K562 (cell line): ENCODE results near the gene ALDH18A1. TPM values are rescaled to one million over a fixed set of nuclear protein-coding genes. Genes with fewer than 3 reads are reported as not detected.

Source experiments
- CXXC5 ChIP-seq: fragments of 250-450 bp; sonication (Bioruptor Pico); IDR thresholded peaks from 2 replicates; pipeline ENCODE4 v1.8.0; 2022; ENCODE audit warnings: inconsistent platforms, mild to moderate bottlenecking, moderate library complexity
- JUNB ChIP-seq: fragments of 450-650 bp; formaldehyde crosslinking; conservative IDR thresholded peaks from 2 replicates; pipeline ENCODE4 v1.4.0; 2020; ENCODE audit warnings: mild to moderate bottlenecking
- KLF16 ChIP-seq: IDR thresholded peaks from 2 replicates; pipeline ENCODE4 v1.6.1; 2016; ENCODE audit warnings: antibody characterized with exemption
- NFXL1 ChIP-seq: fragments of 450-650 bp; formaldehyde crosslinking; IDR thresholded peaks from 2 replicates; pipeline ENCODE4 v1.4.0; 2021; ENCODE audit warnings: mild to moderate bottlenecking
- NR2C2 ChIP-seq, 2 experiments: fragments of 200-800 bp in 1 of 2; sonication (Bioruptor generic) in 1 of 2; sonication (generic) in 1 of 2; formaldehyde crosslinking in 1 of 2; IDR thresholded peaks; 2 replicates each; pipeline versions ENCODE4 v1.6.1 to v1.8.0; 2016 to 2022; ENCODE audit warnings: mild to moderate bottlenecking in 1 of 2, missing compliant biosample characterization in 1 of 2, missing genetic modification characterization in 1 of 2, missing genetic modification reagents in 1 of 2
- NR2F6 ChIP-seq: fragments of 450-650 bp; formaldehyde crosslinking; IDR thresholded peaks from 2 replicates; pipeline ENCODE4 v1.4.0; 2020; ENCODE audit warnings: mild to moderate bottlenecking
- RBM14 ChIP-seq: fragments of 200-400 bp; formaldehyde crosslinking; IDR thresholded peaks from 2 replicates; pipeline ENCODE4 v1.6.1; 2018; ENCODE audit warnings: low read depth, mild to moderate bottlenecking, low read length, moderate library complexity, borderline replicate concordance; ENCODE audit not compliant: insufficient read depth
- TAF15 ChIP-seq: fragments of 200-400 bp; formaldehyde crosslinking; IDR thresholded peaks from 2 replicates; pipeline ENCODE4 v1.6.1; 2017; ENCODE audit warnings: mild to moderate bottlenecking, low read depth, low read length, moderate library complexity
- polyA plus RNA-seq, 8 experiments: library from polyadenylated mRNA; depleted of rRNA in 4 of 8; stranded (reverse) in 5 of 8; unstranded in 3 of 8; fragments of >200 nt; fragmentation: Nextera tagmentation in 2 of 8; fragmentation: Illumina TruSeq in 1 of 8; extraction: Ambion mirVana in 2 of 8; extraction: Trizol in 1 of 8; gene quantifications; 2 replicates each; pipeline versions ENCODE4 v1.2.1 to v1.2.3, GENCODE V29; 2011 to 2014; ENCODE audit warnings: inconsistent platforms in 1 of 8, missing spikeins in 1 of 8
- total RNA-seq, 7 experiments: library from RNA; depleted of rRNA in 6 of 7; stranded (reverse); fragments of >200 nt in 6 of 7; fragmentation: Illumina TruSeq in 2 of 7; extraction: Trizol in 2 of 7; gene quantifications; 2 replicates each; pipeline versions ENCODE4 v1.2.1 to v1.2.3, GENCODE V29; 2011 to 2021; ENCODE audit warnings: low replicate concordance in 1 of 7
- TF ChIP-seq, protein P1 (sequence below): fragments of 250-450 bp; sonication (Bioruptor Pico); IDR thresholded peaks from 2 replicates; pipeline ENCODE4 v1.9.0; 2021; ENCODE audit warnings: mild to moderate bottlenecking, inconsistent platforms
- TF ChIP-seq, protein P2 (sequence below): fragments of 450-650 bp; IDR thresholded peaks from 2 replicates; pipeline ENCODE4 v1.6.1; 2016; ENCODE audit warnings: low read depth
- TF ChIP-seq, protein P3 (sequence below): fragments of 250-450 bp; sonication (Bioruptor Pico); IDR thresholded peaks from 2 replicates; pipeline ENCODE4 v1.4.0; 2020; ENCODE audit warnings: mild to moderate bottlenecking
- TF ChIP-seq, protein P4 (sequence below): IDR thresholded peaks from 2 replicates; pipeline ENCODE4 v1.6.1; 2012; ENCODE audit warnings: low read depth, low read length, improper control_type of control experiment, borderline replicate concordance

Gene ALDH18A1
- total and polyA plus RNA-seq, 9 of the 15 experiments (the other 6 are each of a cell fraction or from before 2014, with no cell fraction given): 12.0 to 83.3 (median 43.8) TPM

DNA sequence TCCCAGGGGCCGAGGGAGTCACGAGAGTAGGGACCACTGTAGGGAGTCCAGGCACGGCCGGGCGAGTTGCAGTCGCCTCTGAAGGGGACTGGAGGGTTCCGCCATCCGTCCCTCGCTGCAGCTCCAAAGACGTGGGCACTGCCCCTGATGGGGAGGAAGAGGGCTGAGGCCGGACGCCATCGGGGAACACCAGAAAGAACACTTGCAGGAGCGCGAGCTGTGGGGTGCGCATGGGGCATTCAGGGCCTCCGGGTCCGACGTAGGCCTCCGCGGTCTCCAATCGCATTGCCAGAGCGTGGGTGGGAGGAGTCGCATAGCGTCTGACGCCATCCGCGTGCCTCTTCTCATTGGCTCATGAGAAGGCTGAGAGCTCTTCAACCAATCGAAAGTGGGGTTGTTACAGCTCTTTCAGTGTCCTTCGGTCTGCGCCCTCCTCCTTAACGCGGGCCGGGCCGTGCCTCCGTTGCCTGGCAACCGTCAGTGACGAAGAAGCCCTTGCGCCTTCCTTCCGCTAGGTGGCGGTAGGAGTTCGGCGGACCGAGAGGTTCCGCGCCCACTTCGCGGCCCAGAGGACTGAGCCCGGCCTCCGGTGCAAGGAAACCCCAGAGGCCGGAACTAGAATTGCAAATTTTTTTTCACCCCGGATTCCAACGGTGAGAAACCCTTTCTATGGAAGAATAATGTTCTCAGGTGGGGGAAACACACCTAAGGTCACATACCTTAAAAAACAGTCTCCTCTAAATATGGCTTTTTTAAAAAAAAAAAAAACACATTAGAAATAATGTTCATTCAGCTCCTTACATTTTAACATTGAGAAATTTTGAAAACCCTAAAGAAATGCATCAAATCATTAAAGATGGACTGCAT, 37.4 kb upstream of the ALDH18A1 start, which contains the start of gene TCTN3 (continued):
- no peak for TF ChIP-seq NR2C2 (CRISPR knock-in tag; IDR thresholded peaks at IDR 0.05)
- no peak for TF ChIP-seq NR2C2 (tag; IDR thresholded peaks at IDR 0.05)
- TF ChIP-seq JUNB: no peak
- TF ChIP-seq CXXC5 (CRISPR knock-in tag): peak; percentile 72
- TF ChIP-seq KLF16: peak; percentile 12; the same call in 1 of the 2 replicates
- TF ChIP-seq, protein P1, sequence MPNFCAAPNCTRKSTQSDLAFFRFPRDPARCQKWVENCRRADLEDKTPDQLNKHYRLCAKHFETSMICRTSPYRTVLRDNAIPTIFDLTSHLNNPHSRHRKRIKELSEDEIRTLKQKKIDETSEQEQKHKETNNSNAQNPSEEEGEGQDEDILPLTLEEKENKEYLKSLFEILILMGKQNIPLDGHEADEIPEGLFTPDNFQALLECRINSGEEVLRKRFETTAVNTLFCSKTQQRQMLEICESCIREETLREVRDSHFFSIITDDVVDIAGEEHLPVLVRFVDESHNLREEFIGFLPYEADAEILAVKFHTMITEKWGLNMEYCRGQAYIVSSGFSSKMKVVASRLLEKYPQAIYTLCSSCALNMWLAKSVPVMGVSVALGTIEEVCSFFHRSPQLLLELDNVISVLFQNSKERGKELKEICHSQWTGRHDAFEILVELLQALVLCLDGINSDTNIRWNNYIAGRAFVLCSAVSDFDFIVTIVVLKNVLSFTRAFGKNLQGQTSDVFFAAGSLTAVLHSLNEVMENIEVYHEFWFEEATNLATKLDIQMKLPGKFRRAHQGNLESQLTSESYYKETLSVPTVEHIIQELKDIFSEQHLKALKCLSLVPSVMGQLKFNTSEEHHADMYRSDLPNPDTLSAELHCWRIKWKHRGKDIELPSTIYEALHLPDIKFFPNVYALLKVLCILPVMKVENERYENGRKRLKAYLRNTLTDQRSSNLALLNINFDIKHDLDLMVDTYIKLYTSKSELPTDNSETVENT (CRISPR knock-in tag): no peak
- no peak for TF ChIP-seq NR2F6 (CRISPR knock-in tag)
- no peak for TF ChIP-seq TAF15
- TF ChIP-seq, protein P2, sequence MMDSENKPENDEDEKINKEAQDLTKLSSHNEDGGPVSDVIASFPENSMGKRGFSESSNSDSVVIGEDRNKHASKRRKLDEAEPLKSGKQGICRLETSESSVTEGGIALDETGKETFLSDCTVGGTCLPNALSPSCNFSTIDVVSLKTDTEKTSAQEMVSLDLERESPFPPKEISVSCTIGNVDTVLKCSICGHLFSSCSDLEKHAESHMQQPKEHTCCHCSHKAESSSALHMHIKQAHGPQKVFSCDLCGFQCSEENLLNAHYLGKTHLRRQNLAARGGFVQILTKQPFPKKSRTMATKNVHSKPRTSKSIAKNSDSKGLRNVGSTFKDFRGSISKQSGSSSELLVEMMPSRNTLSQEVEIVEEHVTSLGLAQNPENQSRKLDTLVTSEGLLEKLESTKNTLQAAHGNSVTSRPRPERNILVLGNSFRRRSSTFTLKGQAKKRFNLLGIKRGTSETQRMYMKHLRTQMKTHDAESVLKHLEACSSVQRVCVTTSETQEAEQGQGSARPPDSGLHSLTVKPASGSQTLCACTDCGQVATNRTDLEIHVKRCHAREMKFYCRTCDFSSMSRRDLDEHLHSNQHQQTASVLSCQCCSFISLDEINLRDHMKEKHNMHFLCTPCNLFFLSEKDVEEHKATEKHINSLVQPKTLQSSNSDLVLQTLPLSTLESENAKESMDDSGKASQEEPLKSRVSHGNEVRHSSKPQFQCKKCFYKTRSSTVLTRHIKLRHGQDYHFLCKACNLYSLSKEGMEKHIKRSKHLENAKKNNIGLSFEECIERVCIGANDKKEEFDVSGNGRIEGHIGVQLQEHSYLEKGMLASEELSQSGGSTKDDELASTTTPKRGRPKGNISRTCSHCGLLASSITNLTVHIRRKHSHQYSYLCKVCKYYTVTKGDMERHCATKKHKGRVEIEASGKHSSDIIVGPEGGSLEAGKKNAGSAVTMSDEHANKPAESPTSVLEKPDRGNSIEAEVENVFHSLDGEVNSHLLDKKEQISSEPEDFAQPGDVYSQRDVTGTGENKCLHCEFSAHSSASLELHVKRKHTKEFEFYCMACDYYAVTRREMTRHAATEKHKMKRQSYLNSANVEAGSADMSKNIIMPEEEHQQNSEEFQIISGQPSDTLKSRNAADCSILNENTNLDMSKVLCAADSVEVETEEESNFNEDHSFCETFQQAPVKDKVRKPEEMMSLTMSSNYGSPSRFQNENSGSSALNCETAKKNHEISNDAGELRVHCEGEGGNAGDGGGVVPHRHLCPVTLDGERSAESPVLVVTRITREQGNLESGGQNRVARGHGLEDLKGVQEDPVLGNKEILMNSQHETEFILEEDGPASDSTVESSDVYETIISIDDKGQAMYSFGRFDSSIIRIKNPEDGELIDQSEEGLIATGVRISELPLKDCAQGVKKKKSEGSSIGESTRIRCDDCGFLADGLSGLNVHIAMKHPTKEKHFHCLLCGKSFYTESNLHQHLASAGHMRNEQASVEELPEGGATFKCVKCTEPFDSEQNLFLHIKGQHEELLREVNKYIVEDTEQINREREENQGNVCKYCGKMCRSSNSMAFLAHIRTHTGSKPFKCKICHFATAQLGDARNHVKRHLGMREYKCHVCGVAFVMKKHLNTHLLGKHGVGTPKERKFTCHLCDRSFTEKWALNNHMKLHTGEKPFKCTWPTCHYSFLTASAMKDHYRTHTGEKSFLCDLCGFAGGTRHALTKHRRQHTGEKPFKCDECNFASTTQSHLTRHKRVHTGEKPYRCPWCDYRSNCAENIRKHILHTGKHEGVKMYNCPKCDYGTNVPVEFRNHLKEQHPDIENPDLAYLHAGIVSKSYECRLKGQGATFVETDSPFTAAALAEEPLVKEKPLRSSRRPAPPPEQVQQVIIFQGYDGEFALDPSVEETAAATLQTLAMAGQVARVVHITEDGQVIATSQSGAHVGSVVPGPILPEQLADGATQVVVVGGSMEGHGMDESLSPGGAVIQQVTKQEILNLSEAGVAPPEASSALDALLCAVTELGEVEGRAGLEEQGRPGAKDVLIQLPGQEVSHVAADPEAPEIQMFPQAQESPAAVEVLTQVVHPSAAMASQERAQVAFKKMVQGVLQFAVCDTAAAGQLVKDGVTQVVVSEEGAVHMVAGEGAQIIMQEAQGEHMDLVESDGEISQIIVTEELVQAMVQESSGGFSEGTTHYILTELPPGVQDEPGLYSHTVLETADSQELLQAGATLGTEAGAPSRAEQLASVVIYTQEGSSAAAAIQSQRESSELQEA: no peak
- TF ChIP-seq NFXL1 (CRISPR knock-in tag): no peak
- TF ChIP-seq, protein P3, sequence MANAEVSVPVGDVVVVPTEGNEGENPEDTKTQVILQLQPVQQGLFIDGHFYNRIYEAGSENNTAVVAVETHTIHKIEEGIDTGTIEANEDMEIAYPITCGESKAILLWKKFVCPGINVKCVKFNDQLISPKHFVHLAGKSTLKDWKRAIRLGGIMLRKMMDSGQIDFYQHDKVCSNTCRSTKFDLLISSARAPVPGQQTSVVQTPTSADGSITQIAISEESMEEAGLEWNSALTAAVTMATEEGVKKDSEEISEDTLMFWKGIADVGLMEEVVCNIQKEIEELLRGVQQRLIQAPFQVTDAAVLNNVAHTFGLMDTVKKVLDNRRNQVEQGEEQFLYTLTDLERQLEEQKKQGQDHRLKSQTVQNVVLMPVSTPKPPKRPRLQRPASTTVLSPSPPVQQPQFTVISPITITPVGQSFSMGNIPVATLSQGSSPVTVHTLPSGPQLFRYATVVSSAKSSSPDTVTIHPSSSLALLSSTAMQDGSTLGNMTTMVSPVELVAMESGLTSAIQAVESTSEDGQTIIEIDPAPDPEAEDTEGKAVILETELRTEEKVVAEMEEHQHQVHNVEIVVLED (CRISPR knock-in tag): peak; percentile 72
- TF ChIP-seq, protein P4, sequence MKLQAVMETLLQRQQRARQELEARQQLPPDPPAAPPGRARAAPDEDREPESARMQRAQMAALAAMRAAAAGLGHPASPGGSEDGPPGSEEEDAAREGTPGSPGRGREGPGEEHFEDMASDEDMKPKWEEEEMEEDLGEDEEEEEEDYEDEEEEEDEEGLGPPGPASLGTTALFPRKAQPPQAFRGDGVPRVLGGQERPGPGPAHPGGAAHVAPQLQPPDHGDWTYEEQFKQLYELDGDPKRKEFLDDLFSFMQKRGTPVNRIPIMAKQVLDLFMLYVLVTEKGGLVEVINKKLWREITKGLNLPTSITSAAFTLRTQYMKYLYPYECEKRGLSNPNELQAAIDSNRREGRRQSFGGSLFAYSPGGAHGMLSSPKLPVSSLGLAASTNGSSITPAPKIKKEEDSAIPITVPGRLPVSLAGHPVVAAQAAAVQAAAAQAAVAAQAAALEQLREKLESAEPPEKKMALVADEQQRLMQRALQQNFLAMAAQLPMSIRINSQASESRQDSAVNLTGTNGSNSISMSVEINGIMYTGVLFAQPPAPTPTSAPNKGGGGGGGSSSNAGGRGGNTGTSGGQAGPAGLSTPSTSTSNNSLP: no peak
- no peak for TF ChIP-seq RBM14
